Measurements from ENCODE around the gene ATF4. TPM values are rescaled to one million over a fixed set of nuclear protein-coding genes. Genes with fewer than 3 reads are reported as not detected.

ATF4 gene
- total and polyA plus RNA-seq, 2 of the 13 experiments (the other 11 are each of a cell fraction or from before 2014, with no cell fraction given) = 486 to 1,297 TPM

- TF ChIP-seq TFDP2 (CRISPR knock-in tag; IDR thresholded peaks at IDR 0.05) (peak; percentile 31; the same call in 1 of the 2 replicates), FOXO1 (CRISPR knock-in tag; IDR thresholded peaks at IDR 0.05) (peak; percentile 45; the same call in 1 of the 2 replicates), ZNF24 (IDR thresholded peaks at IDR 0.05) (no peak), ZNF564 (CRISPR knock-in tag; IDR thresholded peaks at IDR 0.05) (no peak), PLRG1 (conservative IDR thresholded peaks at IDR 0.05) (no peak), SOX5 (CRISPR knock-in tag; IDR thresholded peaks at IDR 0.05; ENCODE audit: borderline replicate concordance) (peak; percentile 18; the same call in 1 of the 2 replicates), E2F1 (CRISPR knock-in tag; IDR thresholded peaks at IDR 0.05) (no peak), ZNF280D (CRISPR knock-in tag; IDR thresholded peaks at IDR 0.05) (no peak), SSRP1 (CRISPR knock-in tag; IDR thresholded peaks at IDR 0.05) (0 out of 2 replicates have a peak, but pooled peaks have one; percentile 63), AKAP8 (CRISPR knock-in tag; IDR thresholded peaks at IDR 0.05) (peak; percentile 18; the same call in 1 of the 2 replicates), THAP9 (CRISPR knock-in tag; IDR thresholded peaks at IDR 0.05; ENCODE audit: borderline replicate concordance) (no peak; the same call in 1 of the 2 replicates), SIX4 (CRISPR knock-in tag; IDR thresholded peaks at IDR 0.05) (no peak), ZFX (CRISPR knock-in tag; IDR thresholded peaks at IDR 0.05; ENCODE audit: low read depth) (peak; percentile 69), RAD21 (CRISPR knock-in tag; IDR thresholded peaks at IDR 0.05) (peak; percentile 95), SAP130 (CRISPR knock-in tag; IDR thresholded peaks at IDR 0.05; ENCODE audit: low read depth) (peak; percentile 43), NFE2L1 (CRISPR knock-in tag; IDR thresholded peaks at IDR 0.05; ENCODE audit: borderline replicate concordance) (no peak), BCLAF1 (IDR thresholded peaks at IDR 0.05) (no peak), ZNF816 (CRISPR knock-in tag; IDR thresholded peaks at IDR 0.05; ENCODE audit: borderline replicate concordance) (no peak)
These were observed 14.4 kb downstream of the ATF4 start (continued) for GRCh38 chr22:39534591-39535356.

Measured in HepG2 (cell line).